Skin of body (tissue), 2 donors: ENCODE results near the gene EYA3. TPM values are rescaled to one million over a fixed set of nuclear protein-coding genes. Genes with fewer than 3 reads are reported as not detected.
A peak's percentile ranks its signal among the peaks of the same experiment; 100 is the strongest.

Experiments
- DNase-seq: peaks from one replicate; lab custom pipeline; 2025; lab: John Stamatoyannopoulos, UW
- total RNA-seq: library from RNA; depleted of rRNA; stranded (reverse); fragments of >200 nt; gene quantifications from one replicate; pipeline ENCODE4 v1.2.3, GENCODE V29; 2014

The EYA3 gene, protein sequence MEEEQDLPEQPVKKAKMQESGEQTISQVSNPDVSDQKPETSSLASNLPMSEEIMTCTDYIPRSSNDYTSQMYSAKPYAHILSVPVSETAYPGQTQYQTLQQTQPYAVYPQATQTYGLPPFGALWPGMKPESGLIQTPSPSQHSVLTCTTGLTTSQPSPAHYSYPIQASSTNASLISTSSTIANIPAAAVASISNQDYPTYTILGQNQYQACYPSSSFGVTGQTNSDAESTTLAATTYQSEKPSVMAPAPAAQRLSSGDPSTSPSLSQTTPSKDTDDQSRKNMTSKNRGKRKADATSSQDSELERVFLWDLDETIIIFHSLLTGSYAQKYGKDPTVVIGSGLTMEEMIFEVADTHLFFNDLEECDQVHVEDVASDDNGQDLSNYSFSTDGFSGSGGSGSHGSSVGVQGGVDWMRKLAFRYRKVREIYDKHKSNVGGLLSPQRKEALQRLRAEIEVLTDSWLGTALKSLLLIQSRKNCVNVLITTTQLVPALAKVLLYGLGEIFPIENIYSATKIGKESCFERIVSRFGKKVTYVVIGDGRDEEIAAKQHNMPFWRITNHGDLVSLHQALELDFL
- 10.9 TPM for total RNA-seq

DNA sequence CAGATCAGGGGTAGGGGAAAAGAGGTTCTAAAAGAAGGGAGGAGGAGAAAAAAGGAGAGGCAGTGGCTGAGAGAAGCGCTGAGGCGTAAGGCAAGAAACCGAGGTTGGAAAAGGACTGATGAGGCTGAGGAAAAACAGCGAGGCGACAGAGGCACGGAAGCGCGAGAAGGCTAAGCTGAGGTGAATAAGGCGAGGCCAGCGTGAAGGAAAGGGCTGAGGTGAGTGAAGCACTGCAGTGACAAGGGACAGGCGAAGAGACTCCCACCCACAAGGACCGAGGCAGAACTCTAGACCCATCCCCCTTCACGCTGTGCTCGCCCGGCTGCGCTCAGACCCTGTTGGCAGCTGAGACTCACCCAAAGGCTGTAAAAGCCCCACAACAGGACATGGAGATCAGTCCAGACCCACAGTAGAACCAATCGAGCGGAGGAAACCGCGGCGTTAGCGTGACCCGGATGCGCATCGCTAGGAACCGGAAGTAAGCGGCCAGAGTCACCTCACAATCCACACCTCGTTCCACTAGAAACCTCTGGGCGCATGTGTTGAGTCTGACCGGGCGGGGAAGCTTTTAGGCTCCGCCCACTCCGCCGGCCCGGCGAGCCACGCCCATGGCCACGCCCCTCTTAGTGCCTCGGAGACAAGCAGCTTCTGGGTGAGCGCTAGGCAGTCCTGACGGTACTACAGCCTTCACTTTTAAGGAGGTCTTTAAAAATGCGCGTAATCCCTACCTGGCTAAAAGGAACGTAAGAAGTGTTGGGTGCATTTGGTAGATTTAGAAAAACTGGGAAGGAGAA lies at the start of gene EYA3:
EYA3 (minus strand) TSS at position 443 of the 794 bp plus-strand sequence. CDS start 30,584 bp downstream, outside the sequence.
- peak; percentile 95 for DNase-seq

DNA sequence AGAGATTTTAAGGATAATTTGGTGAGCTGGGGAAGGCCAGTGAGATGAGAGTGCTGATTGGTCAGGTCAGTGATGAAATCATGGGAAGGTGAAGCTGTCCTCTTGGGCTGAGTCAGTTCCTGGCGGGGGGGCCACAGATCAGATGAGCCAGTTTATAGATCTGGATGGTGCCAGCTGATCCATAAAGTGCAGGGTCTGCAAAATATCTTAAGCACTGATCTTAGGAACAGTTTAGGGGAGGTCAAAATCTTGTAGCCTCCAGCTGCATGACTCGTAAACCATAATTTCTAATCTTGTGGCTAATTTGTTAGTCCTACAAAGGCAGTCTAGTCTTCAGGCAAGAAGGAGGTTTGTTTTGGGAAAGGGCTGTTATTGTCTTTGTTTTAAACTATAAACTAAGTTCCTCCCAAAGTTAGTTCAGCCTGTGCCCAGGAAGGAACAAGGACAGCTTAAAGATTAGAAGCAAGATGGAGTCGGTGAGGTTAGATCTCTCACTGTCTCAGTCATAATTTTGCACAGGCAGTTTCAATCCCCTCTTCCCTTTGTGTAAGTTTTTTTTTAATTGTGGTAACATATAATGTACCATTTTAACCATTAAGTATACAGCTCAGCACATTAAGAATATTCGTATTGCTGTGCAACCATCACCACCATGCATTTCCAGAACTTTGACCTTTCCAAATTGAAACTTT lies 48.7 kb upstream of the EYA3 start:
- DNase-seq, result no peak

DNA sequence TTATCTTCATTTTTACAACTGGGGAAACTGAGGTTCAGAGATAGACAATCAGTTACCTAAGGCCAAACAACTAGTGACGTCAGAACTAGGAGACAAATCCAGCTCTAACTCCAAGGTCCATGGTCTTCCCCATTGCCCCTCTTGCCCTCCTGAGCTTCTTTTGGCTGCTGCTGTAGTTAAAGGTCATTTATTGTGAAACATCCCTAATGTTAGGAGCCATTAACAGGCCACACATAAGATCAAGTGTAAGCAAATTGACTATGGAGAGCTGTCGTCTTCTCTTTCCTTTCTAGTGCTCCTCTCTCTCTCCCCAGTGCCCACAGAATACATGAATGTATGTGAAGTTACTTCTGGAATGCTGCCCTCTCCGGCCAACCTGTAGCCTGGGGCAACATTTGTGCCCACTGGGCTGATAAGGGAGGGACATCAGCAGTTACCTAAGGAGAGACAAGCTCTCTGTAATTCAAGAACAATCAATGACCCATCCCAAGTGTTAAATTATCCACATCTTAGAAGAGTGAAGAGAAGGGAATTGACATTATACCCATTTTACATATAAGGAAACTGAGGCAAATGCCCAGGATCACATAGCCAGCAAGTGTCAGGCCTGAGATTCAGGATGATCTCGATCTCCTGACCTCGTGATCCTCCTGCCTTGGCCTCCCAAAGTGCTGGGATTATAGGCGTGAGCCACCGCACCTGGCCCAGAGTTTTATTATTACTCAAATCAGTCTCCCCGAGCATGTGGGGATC lies 47.9 kb upstream of the EYA3 start:
- no peak for DNase-seq

DNA sequence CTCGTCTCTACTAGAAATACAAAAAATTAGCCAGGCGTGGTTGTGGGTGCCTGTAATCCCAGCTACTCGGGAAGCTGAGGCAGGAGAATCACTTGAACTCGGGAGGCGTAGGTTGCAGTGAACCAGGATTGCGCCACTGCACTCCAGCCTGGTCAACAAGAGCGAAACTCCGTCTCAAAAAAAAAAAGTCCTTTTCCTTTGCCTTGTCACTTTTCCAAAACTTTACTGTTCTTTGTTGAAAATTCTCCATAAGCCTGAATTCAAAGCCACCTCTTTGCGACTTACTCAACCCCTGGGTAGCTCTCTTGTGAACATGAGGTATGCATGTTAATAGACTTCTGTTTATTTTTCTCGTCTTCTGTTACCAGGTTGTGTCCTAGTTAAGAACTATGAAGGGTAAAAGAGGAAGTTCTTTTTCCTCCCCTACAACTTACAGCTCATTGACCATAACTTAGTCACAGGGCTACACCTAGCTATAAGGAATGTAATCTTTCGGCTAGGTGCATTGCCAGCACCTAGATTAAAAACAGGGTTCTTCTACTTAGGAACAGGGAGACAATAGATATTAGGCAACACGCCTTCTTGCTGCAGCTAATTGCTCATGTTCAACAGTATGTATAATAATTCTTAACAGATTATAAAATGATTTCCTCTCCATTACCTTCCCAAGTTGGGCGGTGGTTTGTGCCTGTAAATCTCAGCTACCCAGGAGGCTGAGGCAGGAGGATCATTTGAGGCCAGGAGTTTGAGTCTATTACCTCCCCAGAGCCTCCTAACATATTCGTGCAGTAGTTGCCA lies 47.2 kb upstream of the EYA3 start:
- DNase-seq, result no peak

DNA sequence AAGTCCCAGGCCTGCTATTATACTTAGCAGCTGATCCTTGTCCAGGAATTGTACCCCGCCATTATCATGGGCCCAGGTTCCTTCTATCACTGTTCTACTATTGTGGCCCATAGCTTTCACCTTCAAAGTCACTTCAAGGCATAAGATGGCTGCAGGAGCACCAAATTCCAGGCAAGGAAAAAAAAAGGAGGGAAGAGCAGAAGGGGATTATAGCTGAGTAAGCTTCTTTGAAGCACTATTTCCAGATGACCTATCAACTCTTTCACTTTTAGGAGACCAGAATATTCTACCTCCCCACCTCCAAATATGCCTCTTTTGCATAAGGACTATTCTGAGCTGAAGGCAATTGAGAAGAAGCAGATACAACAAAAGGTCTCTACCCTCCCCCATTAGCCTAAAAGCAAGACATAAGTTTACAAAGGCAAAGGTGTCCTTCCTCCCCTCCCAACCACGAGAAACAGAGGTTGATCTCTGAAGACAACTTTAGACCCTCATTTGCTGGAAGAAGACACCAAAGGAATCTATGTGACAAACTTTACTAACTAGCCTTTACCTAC lies 46.3 kb upstream of the EYA3 start:
- DNase-seq, result no peak

DNA sequence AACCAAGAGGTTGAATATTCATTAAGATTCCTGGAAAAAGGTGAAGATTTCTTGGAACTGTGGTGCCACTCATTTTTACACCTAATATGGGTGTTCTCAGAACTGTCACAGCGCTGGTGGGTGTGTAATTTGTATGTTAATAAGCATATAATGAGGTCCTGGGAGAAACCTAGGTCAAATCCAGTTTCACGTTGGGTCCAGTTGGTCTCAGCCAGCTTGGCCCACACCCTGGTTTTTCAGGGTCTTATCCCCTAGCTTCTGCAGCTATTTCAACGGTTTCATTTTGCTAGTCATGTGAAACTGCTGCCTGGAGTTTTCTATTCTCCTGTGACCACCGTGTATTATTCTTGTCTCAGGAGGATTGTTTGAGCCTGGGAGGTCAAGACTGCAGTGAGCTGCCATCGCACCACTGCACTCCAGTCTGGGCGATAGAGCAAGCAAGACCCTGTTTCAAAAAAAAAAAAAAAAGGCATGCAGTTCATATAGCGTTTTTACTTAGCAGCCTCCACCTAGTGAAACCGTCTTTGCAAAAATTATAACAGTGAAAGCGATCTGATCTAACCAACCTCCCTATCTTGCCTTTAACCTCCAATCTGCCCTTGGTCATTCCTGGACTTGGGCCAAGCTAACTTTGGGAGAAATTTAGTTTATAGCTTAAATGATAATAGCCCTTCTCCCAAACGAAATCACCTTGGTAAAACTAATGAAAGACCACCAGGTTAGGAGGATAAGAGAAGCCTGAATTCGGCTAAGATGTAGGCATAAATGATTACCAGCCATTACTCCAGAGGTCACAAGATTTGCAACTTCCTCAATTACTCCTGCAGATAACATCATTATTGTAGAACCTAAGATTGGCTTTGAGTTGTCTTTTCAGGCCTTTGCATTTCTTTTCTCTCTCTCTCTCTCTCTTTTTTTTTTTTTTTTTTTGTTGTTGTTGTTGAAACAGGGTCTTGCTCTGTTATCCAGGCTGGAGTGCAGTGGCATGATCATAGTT lies 44.1 kb upstream of the EYA3 start:
- no peak for DNase-seq

DNA sequence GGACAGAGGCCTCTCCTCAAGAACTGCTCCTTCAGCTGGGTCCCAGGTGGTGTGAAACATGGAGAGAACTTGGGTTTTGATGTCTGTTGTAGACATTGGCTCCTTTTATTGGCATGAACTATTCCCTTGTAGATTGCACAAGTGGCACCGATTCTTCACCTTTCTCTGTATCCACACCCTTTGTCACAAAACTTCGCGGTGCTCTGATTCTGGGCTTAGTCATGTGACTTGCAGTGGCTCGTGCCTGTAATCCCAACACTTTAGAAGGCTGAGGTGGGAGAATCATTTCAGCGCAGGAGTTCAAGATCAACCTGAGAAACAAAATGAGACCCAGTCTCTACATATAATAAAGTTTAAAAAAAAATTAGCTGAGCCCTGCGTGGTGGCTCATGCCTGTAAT lies 42.5 kb upstream of the EYA3 start:
- no peak for DNase-seq

DNA sequence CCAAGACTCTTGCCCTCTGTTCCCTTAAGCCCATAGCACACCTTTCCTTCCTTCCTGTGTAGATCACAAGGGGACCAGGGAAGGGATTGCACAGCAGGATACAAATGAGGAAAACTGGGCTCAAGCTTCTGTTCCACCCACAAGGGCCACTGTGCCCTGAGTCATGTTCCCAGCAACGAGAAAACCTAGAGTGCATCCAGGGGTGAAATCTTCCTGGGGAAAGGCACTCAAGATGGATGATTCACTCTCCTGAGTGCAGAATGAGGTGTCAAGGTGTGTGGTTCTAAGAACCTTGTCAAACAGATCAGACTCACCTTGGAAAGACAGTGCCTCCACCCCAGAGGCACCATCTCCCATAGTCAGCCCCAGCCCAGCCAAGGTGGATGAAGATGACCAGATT lies 40.7 kb upstream of the EYA3 start:
- DNase-seq, result no peak

DNA sequence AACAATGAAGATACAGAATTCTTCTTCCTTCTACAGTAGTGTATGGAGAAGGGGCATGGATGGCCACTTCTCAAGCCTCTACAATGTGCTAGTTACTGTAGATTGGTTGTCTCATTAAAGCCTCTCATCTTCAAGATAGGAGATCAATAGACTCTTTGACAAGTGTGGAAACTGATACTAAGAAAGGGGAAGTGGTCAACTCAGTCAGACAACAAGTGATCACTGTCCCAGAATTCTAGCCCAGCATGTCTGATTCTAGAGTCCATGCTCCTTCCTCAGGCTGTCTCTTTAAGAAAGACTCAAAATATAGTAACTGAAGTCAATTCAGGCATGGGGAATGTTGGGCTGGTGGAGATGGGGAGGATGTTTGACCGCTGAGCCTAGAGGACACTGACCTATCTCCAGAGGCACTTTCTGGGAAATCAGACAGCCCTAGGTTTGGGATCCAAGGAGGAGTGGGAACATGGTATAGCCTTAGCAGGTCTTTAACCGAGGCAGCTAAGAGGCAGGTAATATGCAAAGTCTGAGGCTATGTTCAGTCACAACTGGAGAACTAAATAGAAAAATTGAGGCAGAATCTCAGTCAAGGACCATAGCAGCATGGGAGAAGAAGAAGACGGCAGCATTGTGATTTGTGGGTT lies 39.3 kb upstream of the EYA3 start:
- no peak for DNase-seq

DNA sequence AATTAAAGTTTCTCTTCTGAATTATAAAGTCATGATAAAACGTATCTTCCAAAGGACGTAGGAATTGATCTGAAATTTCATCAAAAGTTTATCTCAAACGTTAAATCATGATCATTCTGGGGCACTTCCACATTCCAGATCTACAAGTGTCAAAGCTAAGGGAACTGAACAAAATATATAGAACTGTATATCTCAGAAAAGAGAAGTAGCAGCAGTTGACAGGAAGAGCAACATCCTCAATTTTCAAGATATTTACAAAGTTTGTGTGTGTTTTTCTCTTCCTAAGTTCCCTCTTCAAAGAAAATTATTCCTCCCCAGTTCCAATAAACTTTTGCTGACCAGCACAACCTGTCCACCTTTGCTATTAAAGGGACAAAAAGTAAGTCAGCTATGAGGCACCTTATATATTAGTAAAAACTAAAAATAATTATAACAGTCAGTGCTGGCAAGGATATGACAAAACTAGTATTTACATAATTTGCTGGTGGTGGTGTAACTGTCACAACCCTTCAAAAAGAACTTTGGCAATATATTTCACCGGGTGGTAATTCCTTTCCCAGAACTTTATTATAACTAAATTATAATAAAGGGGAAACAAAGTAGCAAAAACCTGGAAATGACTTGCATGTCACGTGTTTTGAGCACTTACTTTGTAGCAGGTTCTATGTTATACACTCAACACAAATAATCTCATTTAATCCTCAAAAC lies 38.5 kb upstream of the EYA3 start:
- DNase-seq, result no peak

DNA sequence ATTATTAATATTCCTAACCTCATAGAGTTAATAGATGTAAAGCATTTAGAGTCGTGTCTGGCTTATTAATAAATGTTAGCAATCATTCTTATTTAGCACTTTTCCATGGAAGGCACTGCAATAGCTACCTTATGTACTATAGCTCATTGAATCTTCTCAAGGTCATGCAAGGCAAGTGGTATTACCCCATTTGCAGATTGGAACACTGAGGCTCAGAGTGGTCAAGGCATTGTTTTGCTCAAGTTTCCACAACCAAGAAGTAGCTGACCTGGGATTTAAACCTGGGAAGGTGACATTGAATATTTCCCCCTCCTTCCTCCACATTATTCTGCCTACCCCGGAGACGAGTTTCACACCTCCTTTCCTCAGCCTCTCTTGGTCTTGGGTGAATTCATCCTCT lies 37.8 kb upstream of the EYA3 start:
- no peak for DNase-seq

DNA sequence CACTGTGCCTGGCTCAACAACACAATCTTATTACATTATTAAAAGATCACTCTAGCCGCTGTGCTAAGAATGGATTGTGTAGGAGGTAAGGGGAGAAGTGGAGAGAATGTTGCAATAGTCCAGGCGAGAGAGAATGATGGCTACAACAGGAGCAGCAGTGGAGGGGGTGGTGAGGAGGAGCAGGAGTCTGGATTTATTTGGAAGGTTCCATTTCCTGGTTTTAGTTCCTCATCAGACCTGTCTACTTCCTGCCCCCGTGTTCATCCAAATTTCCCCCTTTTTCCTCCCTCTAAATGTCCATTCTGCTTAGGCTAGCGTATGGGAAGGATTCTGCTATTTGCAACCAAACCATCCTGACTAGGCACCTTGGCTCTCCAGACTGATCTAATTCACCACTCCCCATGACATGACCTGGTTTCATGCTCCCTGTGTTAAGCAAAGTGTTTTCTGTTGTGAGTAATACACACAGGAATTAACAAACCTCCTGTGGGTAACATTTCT lies 35.1 kb upstream of the EYA3 start:
- DNase-seq, result no peak

DNA sequence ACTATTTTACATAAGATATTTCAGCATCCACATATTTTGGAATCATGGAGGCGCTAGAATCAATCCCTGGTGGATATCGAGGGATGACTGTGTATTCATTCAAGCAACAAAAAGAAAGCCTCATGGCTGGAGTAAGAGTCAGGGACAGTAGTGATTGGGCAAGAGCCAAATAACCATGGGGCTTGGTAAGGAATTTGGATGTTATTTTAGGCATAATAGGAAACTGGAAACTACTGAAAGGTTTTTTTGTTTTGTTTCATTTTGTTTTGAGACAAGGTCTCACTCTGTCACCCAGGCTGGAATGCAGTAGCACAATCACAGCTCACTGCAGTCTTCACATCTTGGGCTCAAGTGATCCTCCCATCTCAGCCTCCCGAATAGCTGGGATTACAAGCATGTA lies 33.8 kb upstream of the EYA3 start:
- no peak for DNase-seq

DNA sequence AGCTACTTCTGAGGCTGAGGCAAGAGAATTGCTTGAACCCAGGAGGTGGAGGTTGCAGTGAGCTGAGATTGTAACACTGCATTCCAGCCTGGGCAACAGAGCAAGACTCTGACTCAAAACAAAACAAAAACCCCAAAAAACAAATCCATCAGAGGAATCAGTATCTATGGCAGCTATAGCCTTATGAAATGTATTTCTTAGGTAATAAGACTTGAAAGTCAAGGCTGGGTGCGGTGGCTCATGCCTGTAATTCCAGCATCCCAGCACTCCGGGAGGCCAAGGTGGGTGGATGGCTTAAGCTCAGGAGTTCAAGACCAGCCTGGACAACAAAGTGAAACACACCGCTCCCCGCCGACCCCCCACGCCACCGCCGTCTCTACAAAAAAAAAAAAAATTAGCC lies 31.1 kb upstream of the EYA3 start:
- DNase-seq, result no peak

DNA sequence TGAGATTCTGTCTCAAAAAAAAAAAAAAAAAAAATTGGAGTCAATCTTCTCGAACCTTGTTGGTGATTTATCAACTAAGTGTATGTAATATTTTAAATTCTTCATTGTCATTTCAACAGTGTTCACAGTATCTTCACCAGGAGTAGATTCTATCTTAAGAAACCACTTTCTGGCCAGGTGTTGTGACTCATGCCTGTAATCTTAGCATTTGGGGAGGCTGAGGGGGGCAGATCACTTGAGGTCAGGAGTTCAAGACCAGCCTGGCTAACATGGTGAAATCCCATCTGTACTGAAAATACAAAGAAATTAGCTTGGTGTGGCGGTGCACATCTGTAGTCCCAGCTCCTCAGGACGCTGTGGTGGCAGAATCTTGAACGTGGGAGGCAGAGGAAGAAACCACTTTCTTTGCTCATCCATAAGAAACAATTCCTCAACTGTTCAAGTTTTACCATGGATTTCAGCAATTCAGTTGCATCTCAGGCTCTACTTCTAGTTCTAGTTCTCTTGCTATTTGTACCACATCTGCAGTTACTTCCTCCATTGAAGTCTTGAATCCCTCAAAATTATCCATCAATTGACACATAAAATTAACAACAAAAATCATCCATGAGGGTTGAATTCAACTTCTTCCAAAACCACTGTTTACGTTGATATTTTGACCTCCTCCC lies 30.4 kb upstream of the EYA3 start:
- DNase-seq, result no peak

DNA sequence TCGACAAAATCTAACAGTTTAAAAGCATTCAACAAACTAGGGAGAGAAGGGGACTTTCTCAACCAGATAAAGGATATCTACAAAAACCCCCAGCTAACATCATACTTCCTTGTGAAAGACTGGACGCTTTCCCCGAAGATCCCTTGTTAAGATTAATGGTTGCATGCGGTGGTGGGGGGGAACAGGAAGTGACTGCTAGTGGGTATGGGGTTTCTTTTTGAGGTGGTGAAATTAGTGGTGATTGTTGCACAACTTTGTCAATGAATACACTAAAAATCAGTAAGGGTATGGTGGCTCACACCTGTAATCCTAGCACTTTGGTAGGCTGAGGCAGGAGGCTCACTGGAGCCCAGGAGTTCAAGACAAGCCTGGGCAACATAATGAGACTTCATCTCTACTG lies 26.9 kb upstream of the EYA3 start:
- DNase-seq, result no peak

DNA sequence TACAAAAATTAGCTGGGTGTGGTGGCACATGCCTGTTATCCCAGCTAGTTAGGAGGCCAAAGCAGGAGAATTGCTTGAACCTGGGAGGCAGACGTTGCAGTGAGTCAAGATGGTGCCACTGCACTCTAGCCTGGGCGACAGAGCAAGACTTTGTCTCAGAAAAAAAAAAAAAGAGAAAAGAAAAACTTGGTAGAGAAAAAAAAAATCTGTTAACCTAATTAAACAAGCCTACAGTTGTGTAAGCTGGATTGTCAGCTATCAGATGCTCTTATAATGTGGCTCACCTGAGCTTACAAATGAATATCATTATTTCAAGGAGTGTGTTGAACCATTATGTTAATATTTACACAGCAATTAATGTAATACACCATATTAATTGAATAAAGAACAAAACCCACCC lies 26.4 kb upstream of the EYA3 start:
- DNase-seq, result no peak
